Measurements from ENCODE around the gene RASGRF1.
"Not testable (repeated sequence)": the region's sequence is repeated elsewhere in the genome, so short reads cannot be mapped to it uniquely, and the experiment has no call there.

The RASGRF1 gene, protein sequence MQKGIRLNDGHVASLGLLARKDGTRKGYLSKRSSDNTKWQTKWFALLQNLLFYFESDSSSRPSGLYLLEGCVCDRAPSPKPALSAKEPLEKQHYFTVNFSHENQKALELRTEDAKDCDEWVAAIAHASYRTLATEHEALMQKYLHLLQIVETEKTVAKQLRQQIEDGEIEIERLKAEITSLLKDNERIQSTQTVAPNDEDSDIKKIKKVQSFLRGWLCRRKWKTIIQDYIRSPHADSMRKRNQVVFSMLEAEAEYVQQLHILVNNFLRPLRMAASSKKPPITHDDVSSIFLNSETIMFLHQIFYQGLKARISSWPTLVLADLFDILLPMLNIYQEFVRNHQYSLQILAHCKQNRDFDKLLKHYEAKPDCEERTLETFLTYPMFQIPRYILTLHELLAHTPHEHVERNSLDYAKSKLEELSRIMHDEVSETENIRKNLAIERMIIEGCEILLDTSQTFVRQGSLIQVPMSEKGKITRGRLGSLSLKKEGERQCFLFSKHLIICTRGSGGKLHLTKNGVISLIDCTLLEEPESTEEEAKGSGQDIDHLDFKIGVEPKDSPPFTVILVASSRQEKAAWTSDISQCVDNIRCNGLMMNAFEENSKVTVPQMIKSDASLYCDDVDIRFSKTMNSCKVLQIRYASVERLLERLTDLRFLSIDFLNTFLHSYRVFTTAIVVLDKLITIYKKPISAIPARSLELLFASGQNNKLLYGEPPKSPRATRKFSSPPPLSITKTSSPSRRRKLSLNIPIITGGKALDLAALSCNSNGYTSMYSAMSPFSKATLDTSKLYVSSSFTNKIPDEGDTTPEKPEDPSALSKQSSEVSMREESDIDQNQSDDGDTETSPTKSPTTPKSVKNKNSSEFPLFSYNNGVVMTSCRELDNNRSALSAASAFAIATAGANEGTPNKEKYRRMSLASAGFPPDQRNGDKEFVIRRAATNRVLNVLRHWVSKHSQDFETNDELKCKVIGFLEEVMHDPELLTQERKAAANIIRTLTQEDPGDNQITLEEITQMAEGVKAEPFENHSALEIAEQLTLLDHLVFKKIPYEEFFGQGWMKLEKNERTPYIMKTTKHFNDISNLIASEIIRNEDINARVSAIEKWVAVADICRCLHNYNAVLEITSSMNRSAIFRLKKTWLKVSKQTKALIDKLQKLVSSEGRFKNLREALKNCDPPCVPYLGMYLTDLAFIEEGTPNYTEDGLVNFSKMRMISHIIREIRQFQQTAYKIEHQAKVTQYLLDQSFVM (N-terminal part only)

DNA sequence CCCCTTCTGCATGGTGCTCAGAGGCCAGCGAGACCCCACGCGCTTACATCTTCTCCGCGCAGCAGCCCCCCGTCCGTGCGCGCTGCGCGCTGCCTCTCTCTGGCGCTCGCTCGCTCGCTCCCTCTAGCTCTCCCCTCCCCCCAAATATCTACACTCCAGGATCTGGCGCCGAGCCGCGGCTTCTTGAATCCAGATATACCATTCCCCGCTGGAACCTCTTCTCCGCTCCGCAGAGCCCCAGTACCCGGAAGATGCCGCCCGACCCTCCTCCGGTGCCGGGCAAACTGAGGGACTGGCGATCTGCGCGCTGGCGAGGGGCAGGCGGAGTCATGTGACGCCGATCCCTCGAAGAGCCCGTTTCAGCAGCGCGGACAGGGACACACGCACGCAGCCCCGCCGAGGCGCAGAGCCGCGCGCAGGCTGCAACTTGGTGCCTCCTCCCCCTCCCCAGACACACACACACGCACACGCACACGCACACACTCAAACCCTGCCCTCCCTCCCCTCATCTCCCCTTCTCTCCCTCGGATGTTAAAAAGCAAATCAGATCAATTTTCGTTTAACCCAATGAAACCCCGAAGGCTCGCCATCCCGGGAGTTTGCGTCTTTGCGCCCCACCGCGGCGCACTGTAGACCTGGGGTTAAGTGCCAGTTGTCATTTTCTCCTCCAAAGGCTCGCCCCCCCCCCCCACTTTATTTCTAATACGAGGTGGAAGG, at the start of gene RASGRF1:
RASGRF1 (minus strand) TSS at position 294 of the 717 bp plus-strand sequence; CDS start at position 12, 282 bp downstream.
- DNase-seq, result no peak

DNA sequence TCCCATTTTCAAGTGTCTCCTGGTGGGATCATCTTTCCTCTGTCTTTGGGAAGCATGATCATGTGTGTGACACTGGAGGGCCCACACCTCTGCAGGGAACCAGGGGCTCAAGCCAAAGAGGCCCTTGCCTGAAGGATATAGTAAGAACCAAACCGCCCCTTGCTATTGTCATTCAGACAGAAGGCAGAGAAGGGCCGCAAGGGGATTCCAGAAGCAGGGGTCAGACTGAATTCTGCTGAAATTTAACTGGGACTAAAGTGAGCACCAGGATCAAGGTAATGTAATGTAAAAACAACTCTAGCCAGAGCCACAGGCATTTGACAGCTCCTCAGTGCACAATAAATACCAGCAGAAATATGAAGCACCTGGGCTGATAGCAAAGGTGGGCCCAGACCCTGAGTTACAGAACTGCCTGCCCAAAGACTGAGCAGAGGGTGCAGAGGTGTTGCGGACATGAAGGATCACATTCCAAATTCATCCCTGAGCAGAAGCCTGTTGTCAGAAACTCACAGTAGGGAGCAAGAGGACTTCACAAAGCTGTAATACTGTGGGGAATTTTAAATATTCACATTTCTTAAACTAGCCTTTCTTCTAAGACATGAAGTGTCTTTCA, 46.0 kb upstream of the RASGRF1 start:
- no peak for DNase-seq

DNA sequence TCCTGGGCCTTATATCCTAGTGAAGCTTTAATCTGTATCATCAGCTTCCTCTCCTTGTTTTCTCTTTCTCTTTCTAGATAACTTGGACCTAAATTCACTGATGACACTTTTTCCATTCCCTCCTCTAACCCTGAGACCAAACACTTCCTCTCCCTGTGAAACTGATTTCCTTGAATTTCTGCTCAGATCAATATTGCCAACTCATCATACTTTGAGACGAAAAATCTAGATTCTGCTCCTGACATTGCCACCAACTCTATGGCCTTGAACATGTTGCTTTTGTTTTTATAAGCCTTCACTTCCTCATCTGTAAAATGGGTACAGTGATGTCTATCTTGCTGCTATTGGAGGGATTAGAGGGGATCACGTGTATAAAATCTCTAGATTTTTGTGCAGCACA, 42.7 kb upstream of the RASGRF1 start:
- DNase-seq, result no peak

DNA sequence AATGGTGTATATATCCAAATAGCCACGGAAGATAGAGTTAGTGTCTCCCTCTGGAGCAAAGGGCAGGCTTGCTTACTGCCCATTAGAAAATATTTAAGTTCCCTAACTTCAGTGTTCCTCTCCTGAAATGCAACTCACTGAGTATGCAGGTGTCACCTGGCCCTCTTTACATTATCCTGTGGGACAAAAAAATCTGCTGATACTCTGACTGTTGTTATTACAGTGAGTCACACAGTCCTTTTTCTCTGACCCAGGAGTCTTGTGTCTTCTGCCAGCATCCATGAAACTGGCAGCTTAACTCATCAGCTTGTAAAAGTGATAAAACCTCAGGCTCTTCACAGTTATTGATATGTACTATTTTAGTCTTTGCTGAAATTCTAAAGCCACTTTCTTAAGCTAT, 42.2 kb upstream of the RASGRF1 start:
- no peak for DNase-seq

DNA sequence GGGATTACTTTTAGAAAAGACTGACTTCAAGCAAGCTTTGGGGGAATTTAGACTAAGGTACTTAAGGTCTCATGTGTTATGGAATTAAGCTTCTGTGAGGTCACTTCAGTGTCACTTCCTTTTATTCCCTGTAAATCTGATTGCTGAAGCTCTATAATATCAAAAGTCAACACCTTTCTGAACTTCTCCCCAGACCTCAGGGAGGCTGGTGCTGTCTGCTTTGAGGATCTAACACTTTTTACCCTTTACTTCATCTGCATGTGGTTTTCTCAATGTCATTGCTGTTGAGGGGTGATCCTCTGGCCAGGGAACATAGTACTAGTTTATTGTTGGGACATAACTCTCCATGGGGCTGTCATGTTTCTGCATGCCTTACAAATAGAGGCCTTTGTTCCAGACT, 41.8 kb upstream of the RASGRF1 start:
- DNase-seq, result no peak

DNA sequence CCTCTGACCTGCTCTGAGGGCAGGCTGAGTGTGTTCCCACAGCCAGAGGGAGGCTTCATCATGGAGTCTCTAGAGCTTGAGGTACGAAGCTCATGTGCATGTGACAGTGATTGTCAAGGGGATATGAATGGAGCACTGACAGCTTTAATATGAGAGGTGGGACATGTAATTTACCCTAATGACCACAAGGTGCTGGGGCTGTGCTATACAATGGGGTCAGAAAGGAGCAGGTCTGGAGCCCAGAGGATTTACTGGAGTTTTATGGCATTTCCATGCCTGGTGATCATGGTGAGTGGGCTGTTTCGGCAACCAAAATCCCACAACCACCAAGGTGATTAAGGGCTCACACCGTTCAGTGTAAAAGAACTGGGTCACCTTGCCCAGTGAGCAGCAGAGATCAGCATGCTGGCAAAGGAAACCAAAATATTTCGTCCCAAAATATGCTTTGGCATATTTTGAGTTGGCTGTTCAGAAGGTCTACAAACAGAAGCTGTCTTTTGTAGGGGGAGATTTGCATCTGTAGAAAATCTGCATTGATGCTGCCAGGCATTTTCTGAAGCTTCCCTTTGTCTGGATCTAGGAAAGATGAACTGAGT, 40.1 kb upstream of the RASGRF1 start:
- no peak for DNase-seq

DNA sequence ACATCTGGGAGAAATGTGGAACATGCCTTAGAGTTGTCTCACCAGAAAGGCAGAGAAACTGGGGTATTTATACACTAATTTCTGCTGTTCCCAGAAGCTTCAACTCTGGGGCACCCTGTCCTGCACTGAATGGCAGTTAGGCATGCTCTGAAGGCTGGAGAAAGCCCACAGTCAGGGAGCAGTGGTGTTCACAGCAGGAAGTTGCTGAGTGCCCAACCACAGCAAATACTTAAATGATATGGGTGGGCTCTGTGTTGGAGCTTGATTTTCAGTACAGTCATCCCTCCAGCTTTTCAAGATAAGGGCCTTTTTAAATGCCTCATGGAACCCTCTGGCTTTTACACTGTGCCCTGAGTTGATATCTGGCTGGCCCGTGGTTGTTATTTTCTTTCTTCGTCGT, 38.7 kb upstream of the RASGRF1 start:
- DNase-seq, result no peak

DNA sequence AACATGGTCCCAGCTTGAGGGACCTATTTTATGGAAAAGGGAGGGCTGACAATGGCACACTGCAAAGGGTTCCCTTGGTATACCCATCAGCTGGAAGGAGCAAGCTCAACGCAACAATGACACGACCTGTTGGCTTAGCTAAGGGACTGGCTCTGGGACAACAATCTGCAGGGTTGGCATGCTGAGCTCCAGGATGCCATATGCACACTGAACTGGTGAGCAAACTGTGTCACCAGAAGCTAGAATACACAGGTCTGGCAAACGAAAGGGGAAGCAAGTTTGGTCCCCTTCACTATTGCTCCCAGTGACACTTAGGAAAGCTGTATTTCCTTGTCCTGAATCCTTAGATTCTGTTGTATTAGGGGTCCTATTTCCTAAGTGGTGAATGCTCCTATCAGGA, 38.0 kb upstream of the RASGRF1 start:
- no peak for DNase-seq

DNA sequence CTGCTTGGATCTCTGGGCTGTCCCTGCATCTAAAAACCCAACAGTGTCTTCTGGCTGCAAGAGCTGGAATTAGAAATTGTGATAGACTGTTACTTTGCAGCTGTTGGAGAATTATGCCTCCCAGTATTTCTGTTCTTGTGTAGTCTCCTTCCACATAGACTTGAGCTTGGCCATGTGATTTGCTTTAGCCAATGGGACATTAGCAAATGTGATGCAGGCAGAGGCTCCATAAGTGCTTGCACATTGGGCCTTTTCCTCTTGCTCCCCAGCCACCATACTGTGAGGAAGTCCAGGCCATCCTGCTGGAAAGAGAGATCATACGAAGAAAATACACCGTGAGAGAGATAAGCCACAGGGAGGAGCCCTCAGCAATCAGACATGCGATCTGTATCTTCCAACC, 33.8 kb upstream of the RASGRF1 start:
- no peak for DNase-seq

DNA sequence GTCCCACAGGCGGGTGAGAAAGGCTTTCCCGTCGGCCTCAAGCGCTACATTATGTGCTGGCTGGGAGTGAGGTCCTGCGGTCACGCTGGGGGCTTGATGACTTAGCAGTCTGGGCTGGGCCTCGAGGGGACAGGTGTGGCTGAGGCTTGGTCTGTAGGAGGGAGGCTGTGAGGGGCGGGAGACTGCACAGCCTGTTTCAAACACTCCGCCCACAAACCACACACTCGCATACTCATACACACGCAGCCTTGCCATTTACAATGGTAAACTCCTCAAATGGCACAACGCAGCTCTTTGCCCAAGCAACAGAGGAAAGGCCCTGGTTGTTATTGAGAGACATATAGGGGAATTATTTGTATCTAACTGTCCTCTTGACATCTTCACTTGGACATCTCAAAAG, 32.4 kb upstream of the RASGRF1 start:
- no peak for DNase-seq

DNA sequence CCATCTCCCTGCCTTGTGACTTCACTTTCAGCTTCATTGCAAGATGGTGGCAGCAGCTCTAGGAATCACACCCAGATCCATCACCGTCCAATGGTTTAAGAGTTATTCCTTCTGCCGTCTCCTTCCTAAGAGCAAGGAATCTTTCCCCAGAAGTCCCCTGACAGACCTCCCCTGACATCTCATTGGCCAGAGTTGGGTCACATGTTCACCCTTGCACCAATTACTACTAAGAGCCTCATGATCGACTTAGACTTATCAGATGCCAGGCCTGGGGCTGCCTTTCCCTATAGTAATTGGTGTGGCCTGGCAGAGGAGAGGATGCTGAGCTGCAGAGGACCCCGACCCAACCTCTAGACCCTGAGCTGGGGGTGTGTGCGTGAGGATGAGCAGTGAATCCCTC, 31.8 kb upstream of the RASGRF1 start:
- DNase-seq, result no peak

DNA sequence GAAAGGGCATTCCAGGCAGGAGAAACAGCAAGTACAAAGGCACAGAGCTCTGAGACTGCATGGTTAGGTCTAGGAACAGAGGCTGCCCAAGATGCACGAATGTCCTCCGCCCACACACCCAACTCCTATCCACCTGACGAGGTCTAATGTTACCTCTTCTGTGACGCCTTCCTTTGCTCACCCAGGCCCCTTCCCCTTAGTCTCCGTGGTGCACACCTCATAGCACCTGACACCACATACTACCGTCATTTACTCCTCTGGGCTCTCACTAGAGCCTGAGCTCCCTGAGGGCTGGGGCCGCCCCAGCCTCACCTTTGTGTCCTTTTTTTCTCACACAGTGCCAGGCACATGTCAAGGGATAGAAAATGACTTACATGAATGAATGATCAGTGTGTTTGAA, 31.0 kb upstream of the RASGRF1 start:
- no peak for DNase-seq

DNA sequence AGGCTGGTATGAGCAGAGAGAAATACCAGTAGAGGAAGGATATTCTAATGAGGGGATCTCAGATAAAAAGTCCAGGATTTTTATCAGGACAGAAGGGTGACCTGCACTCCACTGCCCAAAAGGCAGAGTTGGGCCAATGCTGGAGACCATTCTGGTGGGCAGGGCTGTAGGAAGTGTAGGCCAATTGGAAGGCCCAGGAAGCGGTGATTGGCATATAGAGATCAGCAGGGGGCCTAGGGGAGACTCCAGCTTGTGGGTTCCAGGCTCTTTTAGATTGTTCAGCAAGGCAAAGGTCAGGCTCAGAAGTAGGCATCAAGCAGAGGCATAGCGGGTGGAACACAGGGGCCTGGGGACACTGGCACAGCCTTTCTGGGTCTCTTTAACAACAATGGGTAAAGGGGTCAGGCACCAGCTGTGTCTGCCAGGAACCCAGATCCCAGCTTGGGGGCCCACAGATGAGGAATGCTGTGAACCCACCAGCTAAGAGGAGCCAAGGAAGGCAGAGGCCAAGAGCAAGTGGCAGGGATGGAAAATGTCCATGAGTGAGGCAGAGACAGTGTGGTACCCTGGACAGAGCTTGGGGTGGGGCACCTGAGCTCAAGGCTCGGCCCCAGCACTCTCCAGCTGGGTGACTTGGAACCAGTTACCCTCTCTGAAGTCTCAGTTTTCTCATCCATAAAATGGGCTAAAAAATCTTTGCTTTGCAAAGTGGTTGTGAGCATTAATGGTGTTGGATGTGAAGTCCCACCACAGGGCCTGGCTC, 27.0 kb upstream of the RASGRF1 start:
- DNase-seq, result no peak

DNA sequence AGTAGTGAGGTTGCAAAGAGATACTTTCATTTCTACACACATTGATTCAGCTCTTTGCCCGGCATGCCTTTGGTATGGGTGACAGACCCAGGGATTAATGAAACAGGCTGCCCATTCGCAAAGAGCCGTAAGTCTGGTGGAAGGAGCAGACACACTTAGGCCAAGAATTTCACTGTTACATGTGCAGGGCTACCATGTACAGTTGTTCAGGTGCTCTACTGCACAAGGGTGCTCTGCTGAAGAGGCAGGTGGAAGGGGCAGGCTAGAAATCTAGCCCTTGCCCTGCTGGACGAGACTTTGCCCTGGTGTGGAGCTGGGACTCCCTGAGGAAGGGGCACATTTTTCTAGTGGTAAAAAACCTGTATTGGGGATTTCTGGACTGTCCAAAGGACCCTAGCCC, 26.2 kb upstream of the RASGRF1 start:
- DNase-seq, result no peak

DNA sequence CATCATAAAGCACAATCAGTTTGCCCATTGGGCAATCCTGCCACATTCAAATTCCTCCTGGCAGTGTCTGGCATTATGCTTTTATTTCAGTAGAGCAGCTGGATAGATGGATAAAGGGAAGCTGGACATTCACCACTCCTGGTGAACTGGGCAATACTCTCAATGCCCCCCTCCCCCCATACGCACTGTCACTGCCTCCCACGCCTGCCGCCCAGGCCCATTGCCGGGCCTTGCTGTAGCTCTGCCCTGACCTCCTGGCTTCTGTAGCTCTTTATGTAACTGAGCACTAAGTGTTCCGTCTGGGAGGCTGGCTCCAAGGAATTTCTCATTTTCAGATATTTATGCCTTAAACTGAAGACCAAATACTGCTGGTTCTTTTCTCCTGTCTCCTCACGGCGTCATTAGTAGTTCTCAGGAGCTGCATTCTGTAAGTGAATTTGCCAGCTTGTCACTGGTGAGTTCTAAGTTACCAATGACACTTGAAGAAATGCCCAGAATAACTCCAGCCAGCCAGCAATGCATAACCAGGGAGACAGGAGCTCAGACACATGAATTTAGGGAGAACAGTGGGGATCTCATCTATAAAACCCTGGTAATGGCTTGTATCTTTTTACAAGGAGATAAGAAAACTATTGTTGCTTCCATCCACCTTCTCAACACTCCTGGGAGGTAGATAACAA, 25.5 kb upstream of the RASGRF1 start:
- no peak for DNase-seq

DNA sequence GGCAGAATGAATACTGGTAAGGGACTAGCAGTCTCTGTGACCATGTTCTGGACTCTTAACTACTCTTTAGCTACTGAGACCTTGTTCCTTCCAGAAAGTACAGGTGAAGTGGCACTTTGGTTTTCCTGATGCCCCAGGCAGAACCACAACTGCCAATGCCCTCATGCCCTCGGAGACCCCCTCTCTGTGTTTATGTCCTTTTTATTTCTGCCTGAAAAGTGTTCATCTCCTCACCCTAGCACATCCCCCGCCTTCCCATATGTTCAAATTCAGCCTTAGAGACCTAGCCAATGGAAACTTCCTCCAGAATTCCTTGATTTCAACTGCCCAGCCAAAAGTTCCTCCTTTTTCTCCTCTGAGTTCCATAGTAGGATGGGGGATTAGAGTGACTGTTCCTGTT, 23.3 kb upstream of the RASGRF1 start:
- DNase-seq, result no peak

DNA sequence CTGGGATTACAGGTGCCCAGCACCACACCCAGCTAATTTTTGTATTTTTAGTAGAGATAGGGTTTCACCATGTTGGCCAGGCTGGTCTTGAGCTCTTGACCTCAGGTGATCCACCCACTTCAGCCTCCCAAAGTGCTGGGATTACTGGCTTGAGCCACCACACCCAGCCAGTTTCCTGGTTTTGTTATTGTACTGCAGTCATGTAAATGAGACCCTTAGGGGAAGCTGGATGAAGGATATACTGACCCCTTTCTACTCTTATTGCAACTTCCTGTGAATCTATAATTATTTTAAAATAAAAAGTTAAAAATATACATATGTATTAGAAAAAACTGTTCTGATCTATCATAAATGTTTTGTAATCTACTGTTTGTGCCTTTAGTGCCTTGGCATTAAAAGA, 20.8 kb upstream of the RASGRF1 start:
- DNase-seq, result not testable (repeated sequence)

DNA sequence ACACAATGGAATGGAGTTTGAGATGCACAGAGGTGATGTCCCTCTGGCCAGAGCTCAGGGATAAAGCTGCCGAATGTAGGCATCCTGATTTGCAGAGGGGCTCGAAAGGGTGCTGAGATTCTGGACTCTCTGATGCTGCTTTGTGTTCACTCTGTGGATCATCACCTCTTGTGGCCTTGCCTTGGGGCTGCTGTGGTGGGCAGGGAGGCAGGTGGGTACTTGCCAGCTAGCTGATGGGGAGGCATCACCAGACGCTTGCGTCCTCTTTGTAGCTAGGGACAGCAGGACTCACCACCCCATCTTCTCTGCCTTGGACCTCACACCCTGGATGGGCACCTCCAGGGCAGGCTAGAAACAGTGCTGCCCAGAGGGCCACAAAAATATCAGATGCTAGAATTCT, 14.6 kb upstream of the RASGRF1 start:
- DNase-seq, result no peak

DNA sequence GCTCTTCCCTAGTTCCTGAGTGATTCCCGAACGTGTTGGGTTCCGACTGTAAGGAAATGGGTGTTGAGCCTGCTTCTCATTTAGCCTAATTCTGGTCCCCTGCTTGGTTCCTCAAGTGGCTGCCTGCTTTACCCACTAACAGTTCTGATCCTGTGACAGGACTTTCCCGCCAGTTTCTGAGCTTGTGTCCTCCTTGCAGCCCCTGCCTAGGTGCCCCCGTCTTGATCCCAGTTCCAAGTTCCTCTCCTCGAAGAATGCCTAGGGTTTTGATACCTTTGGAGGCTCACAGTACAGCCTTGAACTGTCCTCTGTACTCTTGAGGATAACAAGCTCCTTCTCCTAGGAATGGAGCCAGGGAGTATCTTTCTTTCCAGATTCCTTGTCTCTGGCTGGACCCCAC, 12.0 kb upstream of the RASGRF1 start:
- no peak for DNase-seq

DNA sequence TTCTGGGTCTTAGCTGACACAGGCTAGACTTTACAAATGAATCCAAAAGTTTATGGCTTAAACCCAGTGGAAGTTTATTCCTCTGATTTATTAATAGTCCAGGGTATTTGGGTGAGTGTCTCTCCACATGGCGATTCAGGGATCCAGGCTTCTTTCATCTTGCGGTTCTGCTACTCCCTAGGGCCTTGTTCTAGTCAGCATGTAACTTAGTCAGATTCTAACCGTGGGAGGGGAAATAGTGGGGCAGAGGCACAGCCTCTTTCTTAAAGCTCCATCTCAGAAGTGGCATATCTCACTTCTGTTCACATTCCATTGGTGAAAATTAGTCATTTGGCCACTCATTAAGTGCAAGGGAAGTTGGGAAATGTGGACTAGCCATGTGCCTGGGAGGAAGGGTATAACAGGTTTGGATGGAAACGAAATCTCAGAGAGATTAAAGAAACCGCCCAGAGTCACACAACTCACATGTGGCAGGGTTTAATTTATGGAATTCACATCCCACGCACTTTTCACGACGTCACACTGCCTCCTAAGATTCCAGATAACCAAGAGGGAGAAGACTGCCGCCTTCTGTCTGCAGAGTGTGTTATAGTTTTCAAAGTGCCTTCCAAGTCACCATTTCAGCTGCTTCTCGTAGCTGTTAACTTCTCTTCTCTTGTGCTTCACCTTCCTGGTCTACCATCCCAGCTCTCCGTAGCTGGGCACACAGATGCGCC, 11.4 kb upstream of the RASGRF1 start:
- no peak for DNase-seq
